Gastrocnemius medialis (tissue), 4 donors: ENCODE results near the gene TWSG1.

Source experiments
- POLR2A ChIP-seq, 2 donors: fragments of 450-650 bp; IDR thresholded peaks; one replicate each; pipeline ENCODE4 v1.6.1; 2017; ENCODE audit warnings: antibody characterized with exemption in 2 of 2, mild to moderate bottlenecking in 2 of 2, moderate library complexity in 2 of 2
- TF ChIP-seq, protein P1 (sequence below), 5 experiments: fragments of 450-650 bp in 3 of 5; fragments of 200-600 bp in 2 of 5; sonication (generic) in 2 of 5; IDR thresholded peaks in 4 of 5; conservative IDR thresholded peaks in 1 of 5; 1 replicate in 4 of 5; 2 replicates in 1 of 5; pipeline ENCODE4 v1.5.1; 2016 to 2019; ENCODE audit warnings: antibody characterized with exemption in 5 of 5, mild to moderate bottlenecking in 3 of 5, moderate library complexity in 3 of 5

DNA sequence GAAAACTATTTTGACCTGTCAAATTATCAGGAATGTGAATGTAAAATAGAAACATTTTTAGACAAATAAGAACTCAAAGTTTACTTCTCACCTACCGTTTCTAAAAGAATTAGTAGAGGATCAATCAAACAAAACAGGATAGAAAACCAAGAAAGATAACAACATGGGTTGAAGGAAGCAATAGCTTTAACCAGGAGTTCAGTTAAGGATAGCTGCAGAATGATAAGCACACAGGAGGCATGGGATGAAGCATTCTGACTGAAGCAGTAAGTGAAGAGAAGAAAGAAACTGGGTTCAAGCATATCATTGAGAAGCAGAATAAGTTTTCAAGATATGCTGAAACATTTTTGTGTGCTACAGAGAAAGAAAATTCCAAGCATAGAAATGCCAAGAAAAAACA, 52.3 kb downstream of the TWSG1 start:
- TF ChIP-seq, protein P1, sequence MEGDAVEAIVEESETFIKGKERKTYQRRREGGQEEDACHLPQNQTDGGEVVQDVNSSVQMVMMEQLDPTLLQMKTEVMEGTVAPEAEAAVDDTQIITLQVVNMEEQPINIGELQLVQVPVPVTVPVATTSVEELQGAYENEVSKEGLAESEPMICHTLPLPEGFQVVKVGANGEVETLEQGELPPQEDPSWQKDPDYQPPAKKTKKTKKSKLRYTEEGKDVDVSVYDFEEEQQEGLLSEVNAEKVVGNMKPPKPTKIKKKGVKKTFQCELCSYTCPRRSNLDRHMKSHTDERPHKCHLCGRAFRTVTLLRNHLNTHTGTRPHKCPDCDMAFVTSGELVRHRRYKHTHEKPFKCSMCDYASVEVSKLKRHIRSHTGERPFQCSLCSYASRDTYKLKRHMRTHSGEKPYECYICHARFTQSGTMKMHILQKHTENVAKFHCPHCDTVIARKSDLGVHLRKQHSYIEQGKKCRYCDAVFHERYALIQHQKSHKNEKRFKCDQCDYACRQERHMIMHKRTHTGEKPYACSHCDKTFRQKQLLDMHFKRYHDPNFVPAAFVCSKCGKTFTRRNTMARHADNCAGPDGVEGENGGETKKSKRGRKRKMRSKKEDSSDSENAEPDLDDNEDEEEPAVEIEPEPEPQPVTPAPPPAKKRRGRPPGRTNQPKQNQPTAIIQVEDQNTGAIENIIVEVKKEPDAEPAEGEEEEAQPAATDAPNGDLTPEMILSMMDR (IDR thresholded peaks at IDR 0.05 in 4 of 5, conservative IDR thresholded peaks at IDR 0.05 in 1 of 5), result no peak
- TF ChIP-seq POLR2A (IDR thresholded peaks at IDR 0.05), result no peak
